Stomach (tissue), 4 donors: ENCODE measurements around the gene ARHGEF10L.

Experiments used
- POLR2A ChIP-seq, 4 donors: fragments of 450-650 bp; IDR thresholded peaks; one replicate each; pipeline ENCODE4 v1.6.1; 2016; ENCODE audit warnings: antibody characterized with exemption in 4 of 4, control low read depth in 2 of 4, mild to moderate bottlenecking in 1 of 4, moderate library complexity in 1 of 4
- POLR2AphosphoS5 ChIP-seq, 3 donors: sonication (generic); formaldehyde crosslinking; IDR thresholded peaks; one replicate each; pipeline ENCODE4 v1.6.1; 2016; ENCODE audit warnings: antibody characterized with exemption in 3 of 3
- TF ChIP-seq, protein P1 (sequence below), 7 experiments: fragments of 450-650 bp in 4 of 7; fragments of 200-600 bp in 3 of 7; sonication (generic) in 3 of 7; IDR thresholded peaks; one replicate each; pipeline ENCODE4 v1.5.1; 2016 to 2019; ENCODE audit warnings: antibody characterized with exemption in 7 of 7, control low read depth in 2 of 7, mild to moderate bottlenecking in 1 of 7

DNA sequence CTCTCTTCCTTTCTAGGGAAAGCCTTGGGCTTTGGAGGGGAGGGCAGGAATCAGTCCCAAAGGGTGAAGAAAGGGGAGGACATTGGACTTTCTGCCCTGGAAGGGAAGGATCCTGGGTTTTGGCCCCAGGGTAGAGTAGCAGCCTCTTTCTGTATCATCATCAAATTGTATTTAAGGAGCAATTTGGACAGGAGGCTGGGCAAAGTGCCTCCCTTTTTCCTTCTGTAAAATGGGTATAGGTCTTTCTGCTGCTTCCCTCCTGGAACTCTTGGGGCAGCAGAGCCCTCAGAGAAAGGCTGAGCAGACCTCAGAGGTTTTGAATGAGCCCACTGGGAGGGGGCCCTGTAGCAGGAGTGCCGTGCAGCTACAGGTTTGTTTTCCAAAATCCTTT is 38.4 kb downstream of the ARHGEF10L start:
- TF ChIP-seq, protein P1, sequence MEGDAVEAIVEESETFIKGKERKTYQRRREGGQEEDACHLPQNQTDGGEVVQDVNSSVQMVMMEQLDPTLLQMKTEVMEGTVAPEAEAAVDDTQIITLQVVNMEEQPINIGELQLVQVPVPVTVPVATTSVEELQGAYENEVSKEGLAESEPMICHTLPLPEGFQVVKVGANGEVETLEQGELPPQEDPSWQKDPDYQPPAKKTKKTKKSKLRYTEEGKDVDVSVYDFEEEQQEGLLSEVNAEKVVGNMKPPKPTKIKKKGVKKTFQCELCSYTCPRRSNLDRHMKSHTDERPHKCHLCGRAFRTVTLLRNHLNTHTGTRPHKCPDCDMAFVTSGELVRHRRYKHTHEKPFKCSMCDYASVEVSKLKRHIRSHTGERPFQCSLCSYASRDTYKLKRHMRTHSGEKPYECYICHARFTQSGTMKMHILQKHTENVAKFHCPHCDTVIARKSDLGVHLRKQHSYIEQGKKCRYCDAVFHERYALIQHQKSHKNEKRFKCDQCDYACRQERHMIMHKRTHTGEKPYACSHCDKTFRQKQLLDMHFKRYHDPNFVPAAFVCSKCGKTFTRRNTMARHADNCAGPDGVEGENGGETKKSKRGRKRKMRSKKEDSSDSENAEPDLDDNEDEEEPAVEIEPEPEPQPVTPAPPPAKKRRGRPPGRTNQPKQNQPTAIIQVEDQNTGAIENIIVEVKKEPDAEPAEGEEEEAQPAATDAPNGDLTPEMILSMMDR (IDR thresholded peaks at IDR 0.05): no peak
- TF ChIP-seq POLR2A (IDR thresholded peaks at IDR 0.05) (no peak), POLR2AphosphoS5 (IDR thresholded peaks at IDR 0.05) (no peak)
